K562 (cell line): ENCODE results near the gene POLRMT. TPM values are rescaled to one million over a fixed set of nuclear protein-coding genes. Genes with fewer than 3 reads are reported as not detected.

Experiments used
- CREBBP ChIP-seq: IDR thresholded peaks from one replicate; pipeline ENCODE4 v1.6.1; 2012; ENCODE audit warnings: low read depth, mild to moderate bottlenecking, control low read depth, inconsistent platforms, low read length
- ELF1 ChIP-seq: fragments of 200-800 bp; sonication (Bioruptor generic); IDR thresholded peaks from 2 replicates; pipeline ENCODE4 v1.6.1; 2016; ENCODE audit warnings: missing genetic modification characterization, missing compliant biosample characterization
- ESRRA ChIP-seq: fragments of 450-650 bp; IDR thresholded peaks from 2 replicates; pipeline ENCODE4 v1.6.1; 2014; ENCODE audit warnings: low read depth, mild to moderate bottlenecking, moderate library complexity, borderline replicate concordance
- FOXA1 ChIP-seq: fragments of 450-650 bp; IDR thresholded peaks from 2 replicates; pipeline ENCODE4 v1.6.1; 2016; ENCODE audit warnings: mild to moderate bottlenecking, borderline replicate concordance
- HNRNPUL1 ChIP-seq: fragments of 200-400 bp; formaldehyde crosslinking; IDR thresholded peaks from 2 replicates; pipeline ENCODE4 v1.6.1; 2017; ENCODE audit warnings: low read length
- ID3 ChIP-seq, 2 experiments: fragments of 250-450 bp in 1 of 2; fragments of 450-650 bp in 1 of 2; sonication (Bioruptor Pico) in 1 of 2; IDR thresholded peaks; 2 replicates each; pipeline versions ENCODE4 v1.6.1 to v1.8.0; 2016 to 2021; ENCODE audit warnings: mild to moderate bottlenecking in 2 of 2, moderate library complexity in 2 of 2, missing compliant biosample characterization in 1 of 2, missing genetic modification characterization in 1 of 2
- KLF1 ChIP-seq: fragments of 450-650 bp; IDR thresholded peaks from 2 replicates; pipeline ENCODE4 v1.6.1; 2016; ENCODE audit warnings: missing genetic modification characterization, missing compliant biosample characterization
- MAX ChIP-seq: sonication (generic); formaldehyde crosslinking; IDR thresholded peaks from 2 replicates; pipeline ENCODE4 v1.9.0; 2022; ENCODE audit warnings: mild to moderate bottlenecking, missing genetic modification reagents
- NR1H2 ChIP-seq: sonication (generic); formaldehyde crosslinking; IDR thresholded peaks from 2 replicates; pipeline ENCODE4 v1.4.0; 2020; ENCODE audit warnings: mild to moderate bottlenecking, missing genetic modification reagents
- RBM17 ChIP-seq: fragments of 200-400 bp; formaldehyde crosslinking; IDR thresholded peaks from 2 replicates; pipeline ENCODE4 v1.6.1; 2017; ENCODE audit warnings: low read depth, mild to moderate bottlenecking, low read length, borderline replicate concordance
- SNRNP70 ChIP-seq: fragments of 200-400 bp; formaldehyde crosslinking; optimal IDR thresholded peaks from 2 replicates; pipeline ENCODE3; 2017; ENCODE audit warnings: low read depth, low read length
- SRF ChIP-seq, 2 experiments: fragments of 250-450, 450-650 bp in 1 of 2; sonication (Bioruptor Pico) in 1 of 2; sonication (generic) in 1 of 2; formaldehyde crosslinking; IDR thresholded peaks; 2 replicates each; pipeline versions ENCODE4 v1.5.0 to v1.5.1; 2020 to 2022; ENCODE audit warnings: mild to moderate bottlenecking in 1 of 2, missing genetic modification reagents in 1 of 2
- TAF9B ChIP-seq: fragments of 450-650 bp; IDR thresholded peaks from 2 replicates; pipeline ENCODE4 v1.6.1; 2018; ENCODE audit warnings: mild to moderate bottlenecking; ENCODE audit not compliant: partially characterized antibody
- VEZF1 ChIP-seq: fragments of 200-800 bp; sonication (Bioruptor generic); IDR thresholded peaks from 2 replicates; pipeline ENCODE4 v1.6.1; 2017; ENCODE audit warnings: missing genetic modification characterization, missing compliant biosample characterization
- ZBTB11 ChIP-seq, 3 experiments: fragments of 200-800 bp in 1 of 3; fragments of 250-450 bp in 1 of 3; fragments of 450-650 bp in 1 of 3; sonication (Bioruptor Pico) in 1 of 3; sonication (Bioruptor generic) in 1 of 3; formaldehyde crosslinking in 1 of 3; IDR thresholded peaks; 2 replicates each; pipeline versions ENCODE4 v1.6.1 to v1.8.0; 2016 to 2022; ENCODE audit warnings: mild to moderate bottlenecking in 2 of 3, missing genetic modification characterization in 2 of 3, missing compliant biosample characterization in 1 of 3, moderate library complexity in 1 of 3
- ZBTB49 ChIP-seq: sonication (generic); formaldehyde crosslinking; IDR thresholded peaks from 2 replicates; pipeline ENCODE4 v1.8.0; 2022; ENCODE audit warnings: missing genetic modification reagents, mild to moderate bottlenecking, borderline replicate concordance
- polyA plus RNA-seq, 8 experiments: library from polyadenylated mRNA; depleted of rRNA in 4 of 8; stranded (reverse) in 5 of 8; unstranded in 3 of 8; fragments of >200 nt; fragmentation: Nextera tagmentation in 2 of 8; fragmentation: Illumina TruSeq in 1 of 8; extraction: Ambion mirVana in 2 of 8; extraction: Trizol in 1 of 8; gene quantifications; 2 replicates each; pipeline versions ENCODE4 v1.2.1 to v1.2.3, GENCODE V29; 2011 to 2014; ENCODE audit warnings: inconsistent platforms in 1 of 8, missing spikeins in 1 of 8
- total RNA-seq, 7 experiments: library from RNA; depleted of rRNA in 6 of 7; stranded (reverse); fragments of >200 nt in 6 of 7; fragmentation: Illumina TruSeq in 2 of 7; extraction: Trizol in 2 of 7; gene quantifications; 2 replicates each; pipeline versions ENCODE4 v1.2.1 to v1.2.3, GENCODE V29; 2011 to 2021; ENCODE audit warnings: low replicate concordance in 1 of 7

The POLRMT gene
- total and polyA plus RNA-seq, 9 of the 15 experiments (the other 6 are each of a cell fraction or from before 2014, with no cell fraction given): 30.3 to 144 (median 68.0) TPM

GRCh38 chr19:639253-640160 is 6.2 kb upstream of the POLRMT start, which contains the start of gene FGF22 (continued):
- TF ChIP-seq ZBTB11 (CRISPR knock-in tag; IDR thresholded peaks at IDR 0.05) (no peak), ESRRA (no peak), TAF9B (no peak), SRF (CRISPR knock-in tag; IDR thresholded peaks at IDR 0.05) (no peak), ID3 (CRISPR knock-in tag; IDR thresholded peaks at IDR 0.05) (no peak), ID3 (tag; IDR thresholded peaks at IDR 0.05) (no peak), HNRNPUL1 (no peak), SNRNP70 (no peak), CREBBP (no peak), VEZF1 (peak; percentile 54; the same call in 1 of the 2 replicates), FOXA1 (no peak), KLF1 (tag) (no peak), RBM17 (no peak), NR1H2 (CRISPR knock-in tag) (no peak), MAX (CRISPR knock-in tag) (peak; percentile 61; the same call in 1 of the 2 replicates), ZBTB49 (CRISPR knock-in tag) (no peak), ELF1 (tag) (no peak)
